Activated CD4-positive, alpha-beta T cell treated with anti-CD3 and anti-CD28 coated beads for 4 hours (primary cell): Measurements from ENCODE around the gene ITPR1.
"Not testable (repeated sequence)": the region's sequence is repeated elsewhere in the genome, so short reads cannot be mapped to it uniquely, and the experiment has no call there.

Experiments
- DNase-seq, 2 donors: peaks; one replicate each; pipeline ENCODE4 v3.0.0-alpha.2; 2020

ITPR1 gene

DNA sequence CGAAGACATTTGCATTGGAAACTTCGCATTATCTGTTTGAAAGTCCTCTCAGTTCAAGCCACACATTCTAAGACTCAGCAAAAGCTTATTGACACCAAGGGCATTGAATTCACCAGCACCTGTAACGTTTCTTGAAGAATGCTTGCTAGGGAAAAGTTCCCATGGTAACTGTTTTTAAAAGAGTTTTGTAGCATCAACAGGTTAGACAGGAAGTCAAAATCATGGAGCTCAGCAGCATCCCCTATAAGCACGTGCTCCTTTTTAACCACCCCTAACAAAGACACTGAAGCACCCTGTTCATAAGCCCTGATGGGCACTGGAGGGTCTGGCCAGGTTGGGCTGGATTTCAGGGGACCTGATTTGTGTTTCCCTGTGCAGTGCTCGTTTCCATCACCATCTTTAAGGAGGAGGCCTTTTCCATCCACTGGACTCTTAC lies 256.4 kb downstream of the ITPR1 start:
- DNase-seq: no peak

DNA sequence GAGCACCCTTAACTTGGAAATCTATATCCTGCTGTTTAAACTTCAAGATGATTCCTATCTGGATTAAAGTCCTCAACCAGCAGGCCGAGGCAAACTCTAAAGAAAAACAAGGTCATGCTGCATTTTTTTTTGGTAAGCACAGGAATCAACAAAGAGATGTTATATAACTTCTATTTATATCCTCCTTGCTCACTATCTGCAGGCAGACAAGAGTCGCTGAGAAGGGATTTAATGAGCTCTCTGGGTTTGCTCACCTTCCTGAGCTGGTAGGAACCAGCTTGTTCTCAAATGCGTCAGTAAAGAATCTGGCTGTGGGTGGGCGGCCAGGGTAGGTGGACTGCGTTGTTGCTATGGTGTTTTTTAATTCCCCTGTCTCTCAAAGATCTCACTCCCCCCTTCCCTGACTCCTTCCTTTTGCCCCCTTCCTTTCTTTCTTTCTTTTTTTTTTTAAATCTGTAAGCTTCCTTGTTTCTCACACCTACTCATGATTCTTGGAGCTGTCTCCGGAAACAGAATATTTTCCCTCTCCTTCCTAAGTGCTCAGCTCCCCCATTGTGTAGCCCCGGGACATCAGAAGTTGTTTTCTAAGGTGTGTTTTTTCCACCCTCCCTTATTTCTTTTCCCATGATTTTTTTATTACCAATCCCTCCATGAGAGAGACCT lies 257.3 kb downstream of the ITPR1 start:
- peak in 1 of 2 donors; percentile 12 for DNase-seq

DNA sequence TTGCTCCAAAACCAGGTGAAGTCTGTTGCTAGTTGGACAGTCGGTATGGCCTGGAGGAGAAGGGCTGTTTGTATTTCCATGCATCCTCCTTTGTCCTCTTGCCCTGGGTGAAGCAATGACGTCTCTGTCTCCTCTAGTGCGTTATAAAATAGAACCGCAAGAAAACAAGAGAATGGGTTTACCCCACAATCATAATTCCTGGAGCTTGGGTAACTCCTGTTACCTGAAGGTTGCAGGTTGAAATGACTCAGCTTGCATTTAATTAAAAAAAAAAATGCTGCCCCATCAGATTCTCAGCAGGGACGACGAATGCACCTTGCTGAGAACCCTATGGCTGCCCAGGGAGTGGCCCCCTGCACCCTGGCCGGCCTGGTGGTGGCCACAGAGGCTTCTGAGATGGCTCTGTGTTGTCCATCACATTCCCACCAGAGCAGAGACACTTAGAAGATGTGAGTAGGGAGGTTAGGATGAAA lies 257.9 kb downstream of the ITPR1 start:
- DNase-seq: no peak

DNA sequence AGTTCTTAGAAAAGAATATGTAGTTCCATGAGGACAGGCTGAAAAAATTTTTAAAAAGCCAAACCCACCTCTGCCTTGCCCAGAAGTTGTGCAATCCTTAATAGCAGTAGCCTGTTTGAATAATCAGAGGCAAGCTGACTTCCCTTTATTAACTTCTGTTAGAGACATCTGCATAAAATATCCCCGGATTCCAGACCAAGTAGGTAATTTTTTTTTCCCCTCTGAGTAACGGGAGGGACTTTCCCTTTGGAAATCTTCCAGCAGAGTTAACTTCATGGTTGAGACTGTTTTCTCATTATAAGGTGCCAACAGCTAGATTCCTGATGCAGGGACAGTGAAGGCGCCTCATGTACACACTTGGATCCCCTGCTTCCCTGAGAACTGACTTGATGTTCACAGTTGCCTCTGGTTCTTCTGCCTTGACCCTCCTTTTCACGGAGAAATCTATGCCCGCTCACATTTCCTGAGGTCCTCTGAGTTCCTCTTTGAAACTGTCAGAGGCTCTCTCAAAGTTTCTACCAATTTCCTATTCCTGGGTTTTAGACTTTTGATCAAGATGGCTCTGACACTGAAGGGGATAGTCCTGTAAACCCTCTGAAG lies 258.5 kb downstream of the ITPR1 start:
- no peak for DNase-seq

DNA sequence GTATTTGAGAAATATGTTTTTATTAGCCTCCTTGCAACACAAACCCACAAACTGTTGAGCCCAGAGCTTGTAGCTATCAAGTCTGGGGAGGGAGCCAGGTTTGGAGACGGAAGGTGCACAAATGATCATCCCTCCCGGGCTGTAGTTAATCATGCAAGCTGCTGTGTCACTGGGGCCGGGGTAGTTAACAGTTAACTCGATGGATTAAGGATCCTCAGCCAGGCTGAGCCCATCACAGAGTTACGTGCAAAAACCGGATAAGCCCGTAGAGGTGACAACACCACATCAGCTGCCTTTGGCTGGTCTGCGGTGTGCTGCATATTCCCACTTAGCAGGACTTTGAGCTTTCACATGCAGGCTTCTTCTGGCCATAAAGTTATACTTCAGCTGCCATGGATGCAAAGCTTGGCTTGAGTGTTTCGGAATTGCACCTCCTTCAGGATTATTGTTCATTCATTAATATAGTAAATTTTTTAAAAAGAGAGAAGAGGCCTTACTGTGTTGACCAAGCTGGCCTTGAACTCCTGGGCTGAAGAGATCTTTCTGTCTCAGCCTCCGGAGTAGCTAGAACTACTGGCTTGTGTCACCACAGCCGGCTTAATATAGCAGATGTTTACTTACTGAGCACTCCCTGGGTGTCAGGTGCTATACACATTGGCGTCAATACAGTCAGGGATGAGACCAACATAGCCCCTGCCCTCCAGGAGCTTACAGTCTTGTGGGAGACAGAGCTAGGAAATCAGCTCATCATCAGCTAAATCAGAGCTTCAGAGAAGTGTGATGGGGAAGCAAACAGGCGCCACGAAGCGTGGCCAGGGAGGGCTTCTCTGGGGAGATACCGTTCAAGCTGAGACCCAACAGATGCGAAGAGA lies 259.3 kb downstream of the ITPR1 start:
- DNase-seq: no peak

DNA sequence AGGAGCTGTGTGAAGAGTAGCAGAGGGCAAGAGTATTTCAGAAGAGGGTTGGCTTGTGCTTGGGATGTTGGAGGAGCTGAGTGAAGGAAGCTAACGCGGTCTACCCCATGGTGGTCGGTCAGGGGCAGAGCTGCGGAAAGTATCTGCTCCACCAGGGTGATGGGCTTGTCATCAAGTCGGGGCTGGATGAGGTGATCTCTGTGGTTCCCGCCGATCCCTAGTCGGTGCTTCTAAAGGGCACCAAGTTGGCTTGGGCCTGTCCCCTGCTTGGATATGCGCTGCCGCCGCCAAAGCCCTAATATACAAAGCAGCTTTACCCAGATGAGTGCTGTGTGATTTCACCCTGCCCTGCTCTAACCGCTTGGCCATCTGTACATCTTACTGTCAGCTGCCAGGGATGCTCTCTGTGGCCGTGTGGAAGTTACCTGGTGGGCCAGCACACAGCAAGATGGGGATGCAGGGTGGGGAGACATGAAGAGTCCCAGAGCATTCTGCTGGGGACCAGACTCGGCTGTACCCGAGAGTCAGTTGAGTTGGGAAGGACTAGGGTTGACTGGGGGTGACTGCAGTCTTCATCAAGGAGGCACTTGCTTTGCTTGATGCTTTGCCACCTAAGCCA lies 260.0 kb downstream of the ITPR1 start:
- no peak for DNase-seq

DNA sequence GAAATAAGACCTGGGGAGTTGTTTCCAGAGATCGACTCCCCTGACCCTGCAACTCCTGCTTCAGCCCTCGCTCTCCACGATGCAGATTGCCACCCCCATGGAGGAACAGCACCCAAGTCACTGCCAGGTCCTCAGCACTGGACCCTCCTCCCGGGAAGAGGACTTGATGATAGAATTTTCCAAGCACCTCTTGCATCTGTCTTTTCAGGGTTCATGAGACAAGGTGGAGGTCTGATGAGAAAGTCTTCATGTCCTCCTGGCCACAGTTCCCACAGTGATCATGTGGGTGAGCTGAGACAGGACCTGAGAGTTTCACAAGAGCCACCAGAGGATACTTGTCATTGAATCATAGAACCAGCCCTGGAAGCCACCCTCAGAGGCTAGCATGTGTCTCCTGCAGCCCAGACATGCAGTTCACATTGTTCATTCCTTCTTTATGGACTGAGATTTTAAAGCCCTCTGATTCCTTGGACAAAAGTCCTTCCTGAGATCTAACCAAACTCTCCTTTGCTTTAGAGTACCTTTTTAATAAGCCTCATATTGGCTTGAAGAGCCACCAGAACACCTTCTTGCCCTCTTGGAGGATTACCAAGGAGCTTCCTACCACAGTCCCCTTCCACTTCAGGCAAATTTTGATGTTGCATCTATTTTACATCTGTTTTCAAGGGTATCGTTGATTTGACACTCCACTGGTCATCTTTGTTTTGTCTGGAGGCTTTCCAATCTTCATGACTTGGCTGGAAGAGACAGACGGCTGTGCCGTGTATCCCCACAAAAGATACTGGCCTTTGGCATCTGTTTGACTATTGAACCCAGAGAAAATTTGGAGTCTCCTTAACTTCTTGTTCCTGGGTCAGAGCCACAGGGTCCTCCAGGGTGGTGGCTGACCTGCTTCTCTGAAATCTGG lies 261.3 kb downstream of the ITPR1 start:
- no peak for DNase-seq

DNA sequence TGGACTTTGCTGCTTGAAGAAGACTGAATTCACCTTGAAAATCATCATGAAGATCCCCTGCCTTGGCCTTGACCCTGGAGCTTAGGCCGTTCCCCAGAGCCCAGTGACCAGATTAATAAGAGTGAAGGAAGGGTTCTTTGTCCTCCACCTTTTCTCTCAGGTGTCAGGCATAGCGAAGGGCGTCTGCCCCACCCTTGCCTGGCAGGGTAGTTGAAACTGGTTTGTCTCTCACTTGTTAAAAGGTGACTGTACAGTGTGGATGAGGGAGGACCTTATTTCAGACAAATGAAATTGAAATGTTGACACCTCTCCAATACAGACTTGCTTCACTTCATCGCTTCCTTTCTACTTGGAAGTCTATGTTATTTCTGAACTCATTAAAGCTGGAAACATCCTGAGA lies 262.4 kb downstream of the ITPR1 start:
- no peak for DNase-seq

DNA sequence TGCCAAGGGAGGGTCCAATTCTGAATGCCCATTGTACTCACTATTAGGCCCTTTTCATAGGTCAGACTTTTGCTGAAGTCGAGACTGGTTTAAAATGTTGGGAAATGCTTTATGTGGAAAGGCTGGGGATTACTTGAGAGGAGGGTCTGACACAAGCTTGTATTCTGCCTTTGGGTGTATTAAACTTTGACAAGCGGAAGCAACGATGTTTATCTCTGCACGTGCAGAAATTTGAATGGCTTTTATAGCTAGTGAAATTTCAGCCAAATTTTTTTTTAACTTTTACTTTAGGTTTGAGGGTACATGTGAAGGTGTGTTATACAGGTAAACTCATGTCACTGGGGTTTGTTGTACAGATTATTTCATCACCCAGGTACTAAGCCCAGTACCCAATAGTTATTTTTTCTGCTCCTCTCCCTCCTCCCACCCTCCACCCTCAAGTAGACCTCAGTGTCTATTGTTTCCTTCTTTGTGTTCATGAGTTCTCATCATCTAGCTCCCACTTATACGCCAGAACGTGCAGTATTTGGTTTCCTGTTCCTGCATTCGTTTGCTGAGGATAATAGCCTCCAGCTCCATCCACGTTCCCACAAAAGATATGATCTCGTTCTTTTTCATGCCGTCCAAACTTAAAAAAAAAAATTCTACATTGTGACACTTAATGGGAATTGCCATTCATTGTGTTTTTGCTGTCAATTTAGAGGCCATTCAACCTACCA lies 263.1 kb downstream of the ITPR1 start:
- no peak for DNase-seq

DNA sequence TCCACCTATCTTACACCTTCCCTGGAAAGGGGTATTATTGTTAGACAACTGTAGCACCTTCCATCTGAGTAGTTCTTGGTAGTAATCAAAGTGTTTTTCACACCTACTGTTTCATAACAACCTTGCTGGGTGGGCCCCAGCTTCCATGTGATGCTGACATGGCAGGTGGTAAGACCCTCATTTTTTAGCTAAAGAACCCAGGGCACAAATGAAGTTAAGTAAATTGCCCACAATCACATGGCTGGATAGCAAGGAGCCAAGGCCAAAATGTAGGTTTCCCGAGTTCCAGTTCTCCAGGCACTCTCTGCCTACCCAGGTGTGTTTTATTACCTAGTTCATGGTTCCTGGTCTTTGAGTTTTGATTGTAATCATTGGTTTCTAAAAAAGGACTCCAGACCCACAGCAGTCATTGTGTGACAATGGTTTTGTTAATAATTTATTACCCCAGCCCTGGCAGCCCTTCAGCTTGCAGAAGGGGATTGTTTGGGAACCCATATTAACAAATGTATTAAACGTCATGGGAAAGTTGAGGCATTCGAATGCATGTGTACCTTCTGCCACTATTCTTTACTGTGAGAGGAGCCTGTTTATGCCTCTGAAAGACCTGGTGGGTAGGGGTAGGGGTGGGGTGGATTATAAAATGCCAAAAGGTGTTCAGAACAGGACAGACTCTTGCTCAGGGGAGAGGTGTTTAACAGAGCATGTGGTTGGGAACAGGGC lies 263.9 kb downstream of the ITPR1 start:
- no peak for DNase-seq

DNA sequence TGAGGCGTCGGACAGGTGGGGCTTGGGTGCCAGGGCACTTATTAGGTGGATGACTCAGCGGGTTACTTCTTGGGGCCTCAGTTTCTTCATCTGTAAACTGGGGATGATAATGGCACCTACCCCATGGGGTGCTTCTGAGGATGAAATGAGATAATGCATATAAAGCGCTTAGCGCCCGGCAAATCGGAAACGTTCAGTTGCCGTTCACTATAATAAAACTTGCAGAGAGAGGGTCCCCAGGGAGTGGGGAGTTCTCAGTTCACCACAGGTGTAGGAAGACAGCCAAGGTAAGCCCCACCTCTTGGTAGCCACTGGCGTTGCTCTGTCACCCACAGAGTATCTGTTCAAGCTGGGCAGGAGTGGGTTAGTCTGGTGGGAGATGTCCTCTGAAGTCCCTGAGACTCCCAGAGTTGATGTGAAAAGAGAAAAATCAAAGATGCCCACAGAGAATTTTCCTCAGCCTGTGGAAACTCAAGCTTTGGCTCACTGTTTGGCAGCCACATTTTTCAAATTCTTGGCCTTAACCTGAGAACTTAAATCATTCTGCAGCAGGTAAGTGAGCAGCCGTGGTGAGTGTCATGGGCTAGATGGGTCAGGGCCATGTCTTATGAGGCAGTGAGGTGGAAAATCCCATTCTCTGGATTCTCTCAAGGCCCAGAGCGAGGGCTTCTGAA lies 264.6 kb downstream of the ITPR1 start:
- no peak for DNase-seq

DNA sequence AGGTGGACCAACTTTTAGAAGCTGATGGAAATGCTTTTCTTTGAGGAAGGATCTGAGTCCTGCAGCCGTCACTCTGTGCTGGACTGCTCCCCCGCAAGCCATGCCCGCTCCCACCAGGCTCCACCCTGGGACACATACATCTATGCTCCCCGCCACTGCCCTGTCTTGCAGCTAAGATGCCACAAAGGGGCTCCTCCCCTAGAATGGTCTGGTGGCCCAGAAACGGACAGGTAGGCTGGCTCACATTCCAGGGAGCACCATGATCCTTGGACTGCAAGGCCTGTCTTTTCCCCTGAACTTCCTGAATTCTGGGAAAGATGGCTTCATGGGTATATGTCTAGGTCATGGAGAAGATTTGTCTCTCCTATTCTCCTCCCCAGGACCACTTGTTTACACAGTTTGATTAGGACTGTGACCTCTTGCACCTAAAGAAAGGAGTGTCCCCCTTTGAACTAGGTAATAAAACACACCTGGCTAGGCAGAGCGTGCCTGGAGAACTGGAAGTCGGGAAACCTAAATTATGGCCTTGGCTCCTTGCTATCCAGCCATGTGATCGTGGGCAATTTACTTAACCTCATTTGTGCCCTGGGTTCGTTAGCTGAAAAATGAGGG lies 265.2 kb downstream of the ITPR1 start:
- no peak for DNase-seq

DNA sequence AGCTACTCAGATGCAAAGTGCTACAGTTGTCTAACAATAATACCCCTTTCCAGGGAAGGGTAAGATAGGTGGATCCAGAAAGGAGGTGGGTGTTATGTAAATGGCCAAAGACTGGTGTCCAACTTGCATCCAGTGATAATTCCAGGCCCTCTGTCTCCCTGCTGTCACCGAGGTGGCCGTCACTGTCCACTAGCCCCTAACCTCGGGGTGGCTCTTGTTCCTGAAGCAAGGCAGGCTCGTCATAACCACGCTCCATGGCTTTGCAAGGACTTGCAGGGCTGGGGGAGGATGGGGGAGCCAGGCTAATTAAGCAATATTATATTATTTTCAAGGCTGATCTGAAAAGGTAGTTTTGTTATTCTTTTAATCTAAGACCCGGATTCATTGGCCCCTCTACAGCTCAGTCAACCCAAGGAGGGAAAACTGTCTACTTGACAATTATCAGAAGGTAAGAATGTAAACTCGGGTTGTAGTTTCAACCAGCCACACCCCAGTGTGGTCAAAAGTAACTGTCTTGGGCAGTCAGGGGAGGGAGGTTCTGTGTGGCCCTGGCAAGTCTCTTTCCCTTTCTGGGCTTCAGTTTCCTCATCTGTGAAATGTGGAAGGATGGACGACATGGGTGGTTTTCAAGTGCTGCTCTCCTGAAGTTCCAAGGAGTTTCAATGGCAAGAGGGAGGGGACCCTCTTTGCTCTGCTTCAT lies 266.0 kb downstream of the ITPR1 start:
- DNase-seq: no peak

DNA sequence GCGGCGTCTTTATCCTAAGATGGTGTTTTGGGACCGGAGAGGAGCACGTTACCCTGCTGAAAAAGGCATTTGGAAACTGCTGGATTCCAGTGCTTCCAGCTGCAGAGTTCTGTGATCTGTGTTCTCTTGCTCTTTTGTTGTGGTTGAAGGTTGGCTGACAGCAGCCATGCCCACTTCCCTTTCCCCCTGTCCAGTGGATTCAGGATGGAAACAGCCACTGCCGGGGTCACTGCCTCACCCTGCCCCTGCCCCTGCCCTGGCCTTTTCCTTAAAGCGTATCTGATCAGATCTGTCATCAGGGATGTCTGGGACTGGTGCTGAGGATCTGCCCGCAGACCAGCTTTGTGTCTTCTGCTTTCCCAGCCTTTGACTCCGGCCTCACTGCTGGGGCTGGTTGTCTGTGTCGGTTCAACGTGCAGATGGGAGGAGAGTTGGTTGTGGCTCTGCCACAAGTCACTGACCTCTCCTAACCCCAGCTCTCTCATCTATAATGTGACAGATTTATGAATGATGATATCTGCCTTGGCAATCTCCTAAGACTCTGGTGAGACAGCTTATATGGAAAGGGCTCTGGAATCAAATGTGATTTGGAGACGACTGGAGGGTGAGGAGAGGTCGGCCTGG lies 266.7 kb downstream of the ITPR1 start:
- no peak for DNase-seq

DNA sequence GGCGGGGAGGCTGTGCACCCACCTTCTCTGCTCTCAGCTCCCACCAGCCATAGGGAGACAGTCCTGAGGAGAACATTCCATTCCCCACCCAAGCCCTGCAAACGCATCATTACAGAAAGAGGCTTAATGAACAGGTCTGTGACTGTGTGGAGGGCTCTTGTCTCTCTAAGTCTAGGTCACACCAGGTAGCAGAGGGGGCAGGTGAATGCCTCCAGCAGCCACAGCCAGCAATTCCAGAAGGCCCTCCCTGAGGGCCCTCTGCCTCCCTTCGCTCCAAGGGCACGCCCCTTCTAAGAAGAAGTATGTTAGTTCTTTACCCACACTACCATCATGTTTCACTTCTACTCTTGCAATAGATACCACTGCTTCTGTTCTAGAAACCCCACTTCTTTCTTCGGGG lies 268.6 kb downstream of the ITPR1 start:
- no peak for DNase-seq

DNA sequence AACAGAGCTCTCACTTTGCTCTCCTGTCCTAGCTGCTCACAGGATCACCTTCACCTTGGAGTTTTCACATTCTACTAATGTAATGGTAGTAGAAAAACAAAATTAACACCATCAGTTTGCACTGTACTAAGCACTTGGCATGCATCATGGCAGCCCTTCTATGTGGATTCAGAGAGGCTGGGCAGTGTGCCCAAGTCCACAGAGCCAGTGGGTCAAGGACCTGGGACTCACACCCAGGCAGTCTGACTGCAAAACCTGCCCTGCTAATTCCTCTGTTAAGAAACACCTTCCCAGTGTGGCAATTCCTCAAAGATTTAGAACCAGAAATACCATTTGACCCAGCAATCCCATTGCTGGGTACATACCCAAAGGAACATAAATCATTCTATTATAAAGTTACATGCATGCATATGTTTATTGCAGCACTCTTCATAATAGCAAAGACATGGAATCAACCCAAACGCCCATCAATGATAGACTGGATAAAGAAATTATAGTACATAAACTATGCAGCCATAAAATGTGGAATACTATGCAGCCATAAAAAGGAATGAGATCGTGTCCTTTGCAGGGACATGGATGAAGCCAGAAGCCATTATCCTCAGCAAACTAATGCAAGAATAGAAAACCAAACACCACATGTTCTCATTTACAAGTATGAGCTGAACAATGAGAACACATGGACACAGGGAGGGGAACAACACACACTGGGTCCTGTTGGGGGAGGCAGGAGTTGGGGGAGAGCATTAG lies 269.5 kb downstream of the ITPR1 start:
- not testable (repeated sequence) for DNase-seq

DNA sequence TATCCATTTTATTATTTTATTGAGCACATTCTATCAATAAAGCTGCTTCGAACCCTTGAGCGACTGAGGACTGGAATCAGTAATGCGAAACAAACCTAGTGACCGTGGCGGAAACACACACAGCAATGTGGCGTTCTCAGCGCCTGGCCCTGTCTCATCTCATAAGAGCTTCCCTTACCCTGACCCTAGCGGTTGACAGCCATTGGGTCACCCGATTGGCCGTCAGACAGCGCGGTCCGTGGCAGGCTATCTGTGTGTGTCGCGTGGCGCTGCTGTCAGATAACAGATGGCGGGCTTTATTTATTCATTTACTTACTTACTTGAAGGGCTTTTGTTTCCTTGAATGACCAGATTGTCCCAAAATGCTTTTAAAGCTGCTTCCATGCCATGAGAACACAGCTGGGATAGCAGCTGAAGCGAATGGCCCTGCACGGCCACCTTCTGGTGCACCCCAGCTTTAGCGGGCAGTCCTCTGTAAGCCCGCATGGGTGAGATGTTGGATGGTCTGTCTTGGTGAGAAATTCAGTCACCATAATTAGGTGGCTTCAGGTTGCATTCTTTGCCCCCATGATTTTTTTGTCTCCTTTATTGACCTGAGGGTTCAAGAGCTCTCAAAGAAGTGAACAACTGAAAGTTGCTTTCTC lies 270.6 kb downstream of the ITPR1 start:
- no peak for DNase-seq
